DMS114 treated with DMSO at 0.1 percent for 48 hours (cell line): Measurements from ENCODE around the gene SLK.

ENCODE experiments used
- DNase-seq: peaks from one replicate; lab custom pipeline; 2025; ENCODE audit not compliant: unreplicated experiment; lab: John Stamatoyannopoulos, UW

SLK gene

GRCh38 chr10:104046651-104047050 lies 79.7 kb downstream of the SLK start:
- no peak for DNase-seq

DNA sequence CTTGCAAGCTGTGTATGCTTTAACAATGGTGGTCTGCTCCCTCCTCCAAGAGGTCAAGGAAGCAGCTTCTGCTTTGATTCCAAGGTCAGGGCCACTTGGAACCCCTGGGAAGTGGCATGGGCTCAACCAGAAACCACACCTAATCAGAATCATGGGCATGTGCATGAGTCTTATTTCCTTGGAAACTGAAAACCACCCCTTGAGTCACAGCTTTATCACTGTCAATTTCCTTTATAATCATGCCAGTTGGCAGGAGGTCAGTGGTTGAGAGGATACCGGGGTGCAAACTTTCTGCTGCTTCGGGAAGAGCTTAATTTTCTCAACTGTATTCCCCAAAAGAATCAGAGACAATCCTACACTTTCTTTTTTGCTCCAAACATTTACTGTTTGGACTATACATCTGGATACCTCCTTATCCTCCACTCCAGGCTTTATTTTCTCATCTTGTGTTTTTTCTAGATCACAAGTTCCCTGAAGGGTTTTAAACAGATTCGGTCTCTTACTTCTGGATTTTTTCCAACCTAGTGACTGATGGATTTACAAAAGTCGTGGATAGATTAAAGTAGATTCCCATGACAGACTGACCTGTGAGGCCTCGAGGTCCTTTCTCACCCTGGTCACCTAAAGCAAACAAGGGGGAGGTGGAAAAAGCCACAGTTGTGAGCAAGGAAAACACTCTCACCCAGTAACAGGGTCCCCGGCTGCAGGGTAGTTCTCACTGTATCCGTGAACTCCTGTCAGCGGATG lies 82.7 kb downstream of the SLK start:
- DNase-seq, result no peak

GRCh38 chr10:104052431-104052830 lies 85.5 kb downstream of the SLK start:
- no peak for DNase-seq

GRCh38 chr10:104053201-104053600 lies 86.3 kb downstream of the SLK start:
- DNase-seq, result no peak

- no peak for DNase-seq
These were observed 87.5 kb downstream of the SLK start for GRCh38 chr10:104054430-104054829.

- DNase-seq, result no peak
These were observed 89.8 kb downstream of the SLK start for GRCh38 chr10:104056619-104057273.

DNA sequence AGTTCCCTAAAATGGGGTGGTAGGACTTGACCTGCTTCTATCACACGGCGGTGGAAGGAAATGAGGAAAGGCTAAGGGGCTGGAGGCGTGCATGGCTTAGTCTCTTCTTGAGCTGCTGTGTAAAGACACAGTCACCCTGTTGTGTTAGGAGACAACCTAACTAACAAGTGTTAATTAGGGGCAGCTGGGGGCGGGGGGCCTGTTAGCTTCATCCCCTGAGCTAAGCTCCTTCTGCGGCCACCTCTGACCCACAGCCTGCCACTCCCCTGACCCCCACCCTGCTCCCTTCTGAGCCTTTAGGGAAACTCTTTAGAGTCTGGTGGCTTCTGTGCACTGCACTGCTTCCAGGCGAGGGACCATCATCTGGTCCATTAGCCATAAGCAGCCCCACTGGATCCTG lies 90.8 kb downstream of the SLK start:
- no peak for DNase-seq

- DNase-seq, result no peak
These were observed 92.4 kb downstream of the SLK start for GRCh38 chr10:104059364-104059763.

DNA sequence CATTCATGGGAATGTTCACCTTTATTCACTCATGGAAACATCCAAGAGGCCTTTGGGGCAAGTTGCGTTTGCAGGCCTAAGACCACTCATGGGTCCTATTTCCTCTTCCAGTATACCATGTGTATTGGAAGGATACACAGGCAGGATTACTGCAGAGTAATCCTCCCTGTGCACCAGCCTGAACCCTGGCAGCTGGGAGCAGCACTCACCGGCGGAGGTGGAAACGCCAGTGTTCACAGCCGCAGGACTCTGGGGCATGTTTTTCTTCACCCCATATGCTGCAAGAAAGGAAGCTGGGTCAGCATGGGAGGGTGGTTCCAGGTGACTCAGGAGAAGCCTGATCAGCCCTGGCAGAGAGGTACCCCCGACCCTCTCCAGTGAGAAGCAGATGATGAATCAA lies 94.3 kb downstream of the SLK start:
- DNase-seq, result no peak

DNA sequence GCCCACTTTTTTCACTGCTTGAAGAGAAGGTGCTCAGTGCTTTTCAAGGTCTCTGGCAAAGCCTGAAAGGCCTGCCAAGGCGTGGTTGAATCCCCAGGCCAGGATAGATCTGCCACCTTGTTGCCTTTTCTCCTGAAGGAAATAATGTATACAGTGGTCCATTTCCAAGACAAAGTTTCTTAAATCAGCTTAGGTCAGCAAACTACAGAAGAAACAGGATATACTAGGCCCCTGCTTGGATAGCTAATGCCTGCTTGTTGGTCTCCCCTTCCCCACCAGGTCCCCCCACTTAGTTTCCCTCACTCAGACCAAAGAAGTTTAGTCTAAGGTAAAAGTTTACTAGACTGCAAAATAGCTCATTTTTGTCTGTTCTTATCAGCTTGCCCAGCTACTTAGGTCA lies 98.8 kb downstream of the SLK start:
- DNase-seq, result no peak

GRCh38 chr10:104066945-104067344 lies 100.0 kb downstream of the SLK start:
- DNase-seq, result no peak

DNA sequence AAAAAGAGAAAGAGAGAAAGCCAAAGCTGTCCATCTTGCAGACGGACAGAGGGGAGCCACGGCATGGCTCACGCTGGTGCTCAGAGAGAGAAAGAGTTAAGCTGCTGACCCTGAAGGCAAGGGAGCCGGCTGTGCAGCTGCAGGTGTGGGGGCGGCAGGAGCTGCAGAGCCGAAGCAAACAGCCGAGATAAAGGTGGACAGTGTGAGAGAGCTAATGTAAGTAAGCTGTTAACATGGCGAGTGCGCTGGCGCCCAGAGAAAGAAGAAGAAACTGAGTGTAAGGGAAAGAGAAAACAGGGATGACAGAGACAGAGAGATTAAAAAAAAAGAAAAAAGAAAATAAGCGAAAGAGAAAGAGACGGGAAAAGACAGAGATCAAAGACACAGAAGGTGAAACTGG lies 100.6 kb downstream of the SLK start:
- DNase-seq, result no peak

- no peak for DNase-seq
These were observed 102.7 kb downstream of the SLK start for GRCh38 chr10:104069613-104070012.

DNA sequence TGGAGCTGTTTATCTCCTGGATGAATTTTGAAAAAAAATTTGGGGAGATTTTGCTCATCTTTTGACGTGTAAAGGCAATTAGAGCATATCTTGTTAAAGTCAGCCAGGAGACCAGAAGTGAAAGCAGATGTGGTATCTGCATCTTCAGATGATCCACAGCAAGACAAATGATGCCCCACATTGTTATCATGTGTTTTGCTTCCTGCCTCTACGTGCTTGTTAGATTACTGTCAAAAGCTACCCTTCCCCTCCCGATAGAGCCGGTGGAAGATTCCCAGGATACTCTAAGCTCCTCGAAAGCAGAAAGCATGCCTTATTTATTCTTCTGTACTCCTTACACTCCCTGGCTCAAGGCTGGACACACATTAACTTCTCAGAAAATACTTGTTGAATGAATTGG lies 105.8 kb downstream of the SLK start:
- DNase-seq, result no peak

DNA sequence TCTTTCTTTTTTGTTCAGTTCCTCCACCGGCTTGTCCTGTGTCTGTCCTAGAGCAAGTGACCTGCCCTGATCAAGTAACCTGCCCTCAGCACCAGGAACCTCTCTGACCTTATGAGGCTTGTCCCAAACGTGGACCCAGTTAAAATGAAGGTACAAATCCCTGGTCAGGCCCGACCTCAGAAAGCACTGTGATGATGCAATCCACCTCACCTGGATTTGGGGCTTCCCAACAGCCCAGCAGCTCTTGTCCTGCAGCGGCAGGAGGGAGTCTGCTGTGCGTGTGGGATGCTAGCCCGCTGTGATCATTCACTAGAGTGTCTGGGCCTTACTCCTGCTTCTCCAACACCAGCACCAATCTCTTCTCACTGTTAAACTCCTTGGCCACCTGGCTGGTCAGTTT lies 107.6 kb downstream of the SLK start:
- DNase-seq, result no peak

- no peak for DNase-seq
These were observed 109.8 kb downstream of the SLK start for GRCh38 chr10:104076743-104077160.

GRCh38 chr10:104077247-104077646 lies 110.3 kb downstream of the SLK start:
- no peak for DNase-seq

DNA sequence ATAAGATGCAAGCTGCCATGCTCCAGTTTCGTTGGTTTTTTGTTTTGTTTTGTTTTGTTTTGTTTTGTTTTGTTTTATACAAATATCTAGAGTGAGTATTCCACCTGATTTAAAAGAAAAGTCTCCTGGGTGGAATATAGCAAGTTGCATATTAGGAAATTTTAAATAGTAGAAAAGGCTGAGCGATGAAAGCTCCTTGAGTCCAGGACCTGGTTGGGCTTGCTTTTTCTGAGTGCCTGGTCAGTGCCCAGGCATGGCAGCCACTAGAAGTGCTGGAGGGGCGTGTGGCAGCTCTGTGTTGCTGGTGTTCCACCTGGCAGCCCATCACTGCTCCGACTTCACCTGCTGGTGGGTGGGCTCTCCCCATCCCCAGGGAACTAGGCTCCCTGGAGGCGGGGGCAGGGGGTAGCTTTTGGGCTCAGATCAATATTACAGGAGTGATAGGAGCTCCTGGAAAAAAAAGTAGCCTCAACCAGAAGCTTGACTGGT lies 110.8 kb downstream of the SLK start:
- no peak for DNase-seq
